ENCODE measurements around the gene UNC13C. TPM values are rescaled to one million over a fixed set of nuclear protein-coding genes. Genes with fewer than 3 reads are reported as not detected.

UNC13C gene
- total and polyA plus RNA-seq, 2 donors (not counting 3 experiments of a cell fraction or from before 2014, with no cell fraction given), result not detected

- Histone ChIP-seq H3K9ac (replicated peaks; ENCODE audit: extremely low read depth, insufficient read depth, low read length) (no peak overlapping the region), H3K9me3 (replicated peaks; ENCODE audit: control insufficient read depth, insufficient read depth, low read length) (no peaks in the 10 kb centered on the region), H3K27me3 (ENCODE audit: control insufficient read depth in 2 of 2, insufficient read depth in 2 of 2, low read length in 2 of 2) (no peaks in the 10 kb centered on the region), H3K36me3 (ENCODE audit: control insufficient read depth in 2 of 2, extremely low read depth in 1 of 2, insufficient read depth in 2 of 2, low read length in 2 of 2) (no peaks in the 10 kb centered on the region), H3K4me1 (ENCODE audit: control insufficient read depth, extremely low read depth, insufficient read depth, low read length) (no peaks in the 10 kb centered on the region), H3K9me1 (replicated peaks; ENCODE audit: control insufficient read depth, extremely low read depth, insufficient read depth, low read length) (no peaks in the 10 kb centered on the region), H2AFZ (ENCODE audit: low read depth, low read length) (no peak overlapping the region), H3K4me2 (ENCODE audit: insufficient read depth, low read length) (no peak overlapping the region), H3K27ac (ENCODE audit: insufficient read depth, low read depth, low read length) (no peak overlapping the region), H3K79me2 (ENCODE audit: control insufficient read depth, insufficient read depth, low read length) (no peaks in the 10 kb centered on the region), H4K20me1 (replicated peaks; ENCODE audit: control insufficient read depth, extremely low read depth, insufficient read depth, low read length) (no peaks in the 10 kb centered on the region), H3K4me3 (replicated peaks in 1 of 3; ENCODE audit: insufficient read depth in 1 of 3, low read depth in 1 of 3, low read length in 3 of 3) (no peak overlapping the region)
- ChIA-PET CTCF (no interaction called here), POLR2A (no interaction called here)
- no peak for FAIRE-seq
- dilution Hi-C loops (cut with MboI; ENCODE audit: extremely low pct_ligation_motif_present, low sequenced_read_pairs) (no loop called here), intact Hi-C loops (cut with micrococcal nuclease) (no loop called here)
- BruUV-seq (replicated peaks), result no TSS peak
- DNase-seq (ENCODE audit: low read depth, low spot score), result no peak
- TF ChIP-seq EZH2 (IDR thresholded peaks at IDR 0.05; ENCODE audit: borderline replicate concordance, low read depth, low read length, severe bottlenecking) (no peak), MAX (IDR thresholded peaks at IDR 0.05; ENCODE audit: insufficient read depth, insufficient read length) (no peak), POLR2A (IDR thresholded peaks at IDR 0.05; ENCODE audit: low read depth, low read length) (no peak), FOS (IDR thresholded peaks at IDR 0.05; ENCODE audit: borderline replicate concordance, insufficient read depth, low read length) (no peak), MYC (IDR thresholded peaks at IDR 0.05; ENCODE audit: low read depth, low read length) (no peak), POLR2AphosphoS5 (IDR thresholded peaks at IDR 0.05; ENCODE audit: insufficient read depth, low read depth, low read length) (no peak), JUN (IDR thresholded peaks at IDR 0.05; ENCODE audit: borderline replicate concordance, insufficient read depth, insufficient read length, low read depth) (no peak), GATA2 (IDR thresholded peaks at IDR 0.05; ENCODE audit: insufficient read depth, insufficient read length, low read depth, low read length) (no peak)
These were observed 615.9 kb downstream of the UNC13C start for GRCh38 chr15:54594115-54594514.

- intact Hi-C loops (cut with micrococcal nuclease) (no loop called here), dilution Hi-C loops (cut with MboI; ENCODE audit: extremely low pct_ligation_motif_present, low sequenced_read_pairs) (no loop called here)
- Histone ChIP-seq H3K9ac (replicated peaks; ENCODE audit: extremely low read depth, insufficient read depth, low read length) (no peak overlapping the region), H3K9me3 (replicated peaks; ENCODE audit: control insufficient read depth, insufficient read depth, low read length) (no peaks in the 10 kb centered on the region), H3K4me1 (ENCODE audit: control insufficient read depth, extremely low read depth, insufficient read depth, low read length) (no peaks in the 10 kb centered on the region), H3K36me3 (ENCODE audit: control insufficient read depth in 2 of 2, extremely low read depth in 1 of 2, insufficient read depth in 2 of 2, low read length in 2 of 2) (no peaks in the 10 kb centered on the region), H3K9me1 (replicated peaks; ENCODE audit: control insufficient read depth, extremely low read depth, insufficient read depth, low read length) (no peaks in the 10 kb centered on the region), H3K4me2 (ENCODE audit: insufficient read depth, low read length) (no peak overlapping the region), H4K20me1 (replicated peaks; ENCODE audit: control insufficient read depth, extremely low read depth, insufficient read depth, low read length) (no peaks in the 10 kb centered on the region), H3K27ac (ENCODE audit: insufficient read depth, low read depth, low read length) (no peak overlapping the region), H3K27me3 (ENCODE audit: control insufficient read depth in 2 of 2, insufficient read depth in 2 of 2, low read length in 2 of 2) (no peaks in the 10 kb centered on the region), H3K79me2 (ENCODE audit: control insufficient read depth, insufficient read depth, low read length) (no peaks in the 10 kb centered on the region), H2AFZ (ENCODE audit: low read depth, low read length) (no peak overlapping the region), H3K4me3 (replicated peaks in 1 of 3; ENCODE audit: insufficient read depth in 1 of 3, low read depth in 1 of 3, low read length in 3 of 3) (no peak overlapping the region)
- DNase-seq (ENCODE audit: low read depth, low spot score) (no peak), FAIRE-seq (no peak)
- POLR2A ChIA-PET, result no interaction called here
- no TSS peak for BruUV-seq (replicated peaks)
- TF ChIP-seq CTCF (IDR thresholded peaks at IDR 0.05; ENCODE audit: extremely low read depth in 1 of 2, insufficient read depth in 1 of 2, low read depth in 1 of 2, low read length in 2 of 2) (no peak), GATA2 (IDR thresholded peaks at IDR 0.05; ENCODE audit: insufficient read depth, insufficient read length, low read depth, low read length) (no peak), MYC (IDR thresholded peaks at IDR 0.05; ENCODE audit: low read depth, low read length) (no peak), MAX (IDR thresholded peaks at IDR 0.05; ENCODE audit: insufficient read depth, insufficient read length) (no peak), EZH2 (IDR thresholded peaks at IDR 0.05; ENCODE audit: borderline replicate concordance, low read depth, low read length, severe bottlenecking) (no peak), JUN (IDR thresholded peaks at IDR 0.05; ENCODE audit: borderline replicate concordance, insufficient read depth, insufficient read length, low read depth) (no peak), FOS (IDR thresholded peaks at IDR 0.05; ENCODE audit: borderline replicate concordance, insufficient read depth, low read length) (no peak), POLR2AphosphoS5 (IDR thresholded peaks at IDR 0.05; ENCODE audit: insufficient read depth, low read depth, low read length) (no peak), POLR2A (IDR thresholded peaks at IDR 0.05; ENCODE audit: low read depth, low read length) (no peak)
- CTCF ChIA-PET, result no interaction called here
These were observed 621.1 kb downstream of the UNC13C start for GRCh38 chr15:54599386-54599785.

Data from endothelial cell of umbilical vein (primary cell).